DOHH2 (cell line): Measurements from ENCODE around the gene VWA5A.

Source experiments
- H3F3A ChIP-seq: fragments of 200-600 bp; sonication (generic), shearing (Covaris generic); 2 replicates; pipeline ENCODE4 v1.6.0; 2016; ENCODE audit warnings: antibody characterized with exemption, mild to moderate bottlenecking; ENCODE audit not compliant: control insufficient read depth, insufficient read depth
- H3K27ac ChIP-seq: fragments of 200-600 bp; sonication (generic); 2 replicates; pipeline ENCODE4 v1.5.1; 2014; ENCODE audit warnings: low read depth, mild to moderate bottlenecking, low read length, moderate library complexity
- H3K27me3 ChIP-seq: fragments of 200-600 bp; sonication (generic); 2 replicates; pipeline ENCODE4 v1.6.1; 2014; ENCODE audit warnings: mild to moderate bottlenecking, low read length, mixed read lengths; ENCODE audit not compliant: control insufficient read depth
- H3K36me3 ChIP-seq: fragments of 200-600 bp; sonication (generic); 2 replicates; pipeline ENCODE4 v1.6.1; 2014; ENCODE audit warnings: mild to moderate bottlenecking, low read length, moderate library complexity, mixed read lengths; ENCODE audit not compliant: control insufficient read depth
- H3K4me1 ChIP-seq: fragments of 200-600 bp; sonication (generic); 2 replicates; pipeline ENCODE4 v1.6.1; 2014; ENCODE audit warnings: mild to moderate bottlenecking, low read length, mixed read lengths; ENCODE audit not compliant: control insufficient read depth
- H3K4me2 ChIP-seq: fragments of 200-600 bp; sonication (generic); 2 replicates; pipeline ENCODE4 v1.6.0; 2014; ENCODE audit warnings: mild to moderate bottlenecking, low read length, moderate library complexity
- H3K4me3 ChIP-seq: fragments of 200-600 bp; sonication (generic); 2 replicates; pipeline ENCODE4 v1.5.1; 2014; ENCODE audit warnings: mild to moderate bottlenecking, low read length, mixed read lengths
- H3K79me2 ChIP-seq: fragments of 200-600 bp; sonication (generic); 2 replicates; pipeline ENCODE4 v1.6.1; 2014; ENCODE audit warnings: mild to moderate bottlenecking, low read length, mixed read lengths; ENCODE audit not compliant: control insufficient read depth
- H3K9me2 ChIP-seq: fragments of 200-600 bp; sonication (generic); replicated peaks from 2 replicates; pipeline ENCODE4 v1.6.1; 2014; ENCODE audit warnings: mild to moderate bottlenecking, low read length, mixed read lengths; ENCODE audit not compliant: control insufficient read depth
- H3K9me3 ChIP-seq: fragments of 200-600 bp; sonication (generic); 2 replicates; pipeline ENCODE4 v1.6.1; 2014; ENCODE audit warnings: antibody characterized with exemption, low read length, mixed read lengths; ENCODE audit not compliant: control insufficient read depth, insufficient read depth
- H4K20me1 ChIP-seq: fragments of 200-600 bp; sonication (generic); 2 replicates; pipeline ENCODE4 v1.6.0; 2014; ENCODE audit warnings: low read depth, mild to moderate bottlenecking, antibody characterized with exemption, low read length, moderate library complexity; ENCODE audit not compliant: control insufficient read depth, insufficient read depth
- EZH2phosphoT487 ChIP-seq: fragments of 200-600 bp; sonication (generic); IDR thresholded peaks from 2 replicates; pipeline ENCODE4 v1.6.1; 2017; ENCODE audit warnings: borderline replicate concordance, mild to moderate bottlenecking, antibody characterized with exemption, low read length, moderate library complexity, mixed read lengths
- TF ChIP-seq, protein P1 (sequence below): fragments of 200-600 bp; sonication (generic); IDR thresholded peaks from one replicate; pipeline ENCODE4 v1.5.1; 2014; ENCODE audit warnings: antibody characterized with exemption, mild to moderate bottlenecking, low read depth, low read length; ENCODE audit not compliant: poor library complexity, severe bottlenecking

VWA5A gene

DNA sequence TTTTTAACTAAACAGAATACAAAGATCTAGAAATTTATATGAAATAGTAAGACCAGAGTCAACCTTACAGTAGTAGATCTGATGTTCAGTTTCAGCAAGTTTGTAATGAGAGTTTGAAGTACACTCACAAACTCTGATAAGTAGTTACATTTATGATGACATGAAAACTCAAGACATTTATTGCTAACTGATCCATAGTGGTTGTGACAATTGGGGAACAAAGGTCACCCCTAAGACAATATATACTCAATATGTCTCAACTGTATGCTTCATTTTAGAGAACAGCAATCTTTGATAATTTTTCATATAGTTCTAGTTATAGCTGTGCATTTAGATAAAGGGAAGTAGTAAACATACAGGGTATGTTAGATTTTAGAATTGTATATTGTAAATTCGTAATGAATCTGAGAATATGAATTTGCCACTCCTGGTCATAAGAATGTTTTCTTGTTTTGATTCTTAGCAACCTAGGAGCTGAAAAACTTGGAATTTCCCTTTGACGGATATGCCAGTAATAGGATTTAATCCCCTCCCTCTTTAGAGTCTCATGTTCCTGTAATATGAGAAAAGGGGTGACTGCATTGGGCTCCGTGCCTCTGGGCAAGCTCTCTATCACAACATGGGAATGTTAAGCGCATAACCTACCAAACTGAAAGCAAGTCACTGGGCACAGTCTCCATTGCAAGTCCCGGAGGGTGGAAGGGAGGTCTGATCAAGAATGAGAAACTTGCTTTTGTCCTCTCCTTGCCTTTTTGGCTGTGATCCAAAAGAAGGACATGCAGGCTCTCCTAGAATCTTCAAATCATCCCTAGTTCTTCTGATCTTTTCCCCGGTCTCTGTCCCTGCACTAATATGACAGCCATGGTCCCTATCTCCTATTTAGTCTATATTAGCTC, 79.3 kb downstream of the VWA5A start:
- Histone ChIP-seq H3K4me3 (no peak overlapping the region), H3K4me1 (no peaks in the 10 kb centered on the region)

DNA sequence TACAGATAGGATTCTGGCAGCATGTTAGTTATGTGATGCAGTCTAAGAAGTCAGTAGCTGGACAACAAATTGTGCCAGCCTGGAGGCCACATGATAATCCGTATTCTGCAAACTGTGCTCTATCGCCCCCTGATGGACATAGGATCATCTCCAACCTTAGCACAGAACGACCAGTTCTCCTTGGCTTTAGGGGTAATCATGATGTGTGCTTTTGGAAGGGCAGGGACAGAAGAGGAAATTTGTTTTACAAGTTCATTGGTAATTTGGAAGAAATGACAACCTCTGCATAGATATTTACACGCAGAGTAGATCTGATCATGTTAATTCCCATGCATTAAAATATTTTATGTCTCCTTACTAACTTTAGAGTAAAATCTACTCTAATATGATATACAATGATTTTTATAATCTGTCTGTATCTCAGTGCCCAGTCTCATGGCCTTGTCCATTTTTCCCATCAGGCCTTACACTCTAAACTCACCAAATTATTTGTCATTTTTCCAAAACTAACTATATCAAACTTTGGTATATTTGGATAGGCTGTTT, 80.0 kb downstream of the VWA5A start:
- H3K27ac ChIP-seq = no peak overlapping the region
- no peaks in the 10 kb centered on the region for H3K9me3 ChIP-seq
- TF ChIP-seq EZH2phosphoT487 = no peak
- TF ChIP-seq, protein P1, sequence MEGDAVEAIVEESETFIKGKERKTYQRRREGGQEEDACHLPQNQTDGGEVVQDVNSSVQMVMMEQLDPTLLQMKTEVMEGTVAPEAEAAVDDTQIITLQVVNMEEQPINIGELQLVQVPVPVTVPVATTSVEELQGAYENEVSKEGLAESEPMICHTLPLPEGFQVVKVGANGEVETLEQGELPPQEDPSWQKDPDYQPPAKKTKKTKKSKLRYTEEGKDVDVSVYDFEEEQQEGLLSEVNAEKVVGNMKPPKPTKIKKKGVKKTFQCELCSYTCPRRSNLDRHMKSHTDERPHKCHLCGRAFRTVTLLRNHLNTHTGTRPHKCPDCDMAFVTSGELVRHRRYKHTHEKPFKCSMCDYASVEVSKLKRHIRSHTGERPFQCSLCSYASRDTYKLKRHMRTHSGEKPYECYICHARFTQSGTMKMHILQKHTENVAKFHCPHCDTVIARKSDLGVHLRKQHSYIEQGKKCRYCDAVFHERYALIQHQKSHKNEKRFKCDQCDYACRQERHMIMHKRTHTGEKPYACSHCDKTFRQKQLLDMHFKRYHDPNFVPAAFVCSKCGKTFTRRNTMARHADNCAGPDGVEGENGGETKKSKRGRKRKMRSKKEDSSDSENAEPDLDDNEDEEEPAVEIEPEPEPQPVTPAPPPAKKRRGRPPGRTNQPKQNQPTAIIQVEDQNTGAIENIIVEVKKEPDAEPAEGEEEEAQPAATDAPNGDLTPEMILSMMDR = peak; percentile 89
- no peak overlapping the region for H3K4me2 ChIP-seq
- no peaks in the 10 kb centered on the region for H3K9me2 ChIP-seq
- H3F3A ChIP-seq = no peaks in the 10 kb centered on the region
- H3K27me3 ChIP-seq = no peaks in the 10 kb centered on the region; the same call in 1 of the 2 replicates
- no peaks in the 10 kb centered on the region for H3K79me2 ChIP-seq
- H3K4me3 ChIP-seq = no peak overlapping the region
- H3K36me3 ChIP-seq = no peaks in the 10 kb centered on the region
- H4K20me1 ChIP-seq = no peaks in the 10 kb centered on the region
- no peaks in the 10 kb centered on the region for H3K4me1 ChIP-seq

More for the DNA sequence above, 79.3 kb downstream of the VWA5A start:
- no peaks in the 10 kb centered on the region for H3K79me2 ChIP-seq
- H4K20me1 ChIP-seq = no peaks in the 10 kb centered on the region
- TF ChIP-seq, protein P1 = no peak
- TF ChIP-seq EZH2phosphoT487 = no peak
- H3K9me2 ChIP-seq = no peaks in the 10 kb centered on the region
- no peaks in the 10 kb centered on the region for H3K36me3 ChIP-seq
- H3K27ac ChIP-seq = no peak overlapping the region
- H3K9me3 ChIP-seq = no peaks in the 10 kb centered on the region
- no peaks in the 10 kb centered on the region for H3F3A ChIP-seq
- no peaks in the 10 kb centered on the region; the same call in 1 of the 2 replicates for H3K27me3 ChIP-seq
- H3K4me2 ChIP-seq = no peak overlapping the region
